ENCODE data around the gene IBTK. TPM values are rescaled to one million over a fixed set of nuclear protein-coding genes. Genes with fewer than 3 reads are reported as not detected.

IBTK gene
- total RNA-seq, 1 experiment from 2014 or later = 17.1 TPM

- Histone ChIP-seq H3K9ac (ENCODE audit: extremely low read depth, insufficient read length, low read length) (no peak overlapping the region), H3K4me1 (ENCODE audit: insufficient read depth, low read length) (no peaks in the 10 kb centered on the region), H4K5ac (ENCODE audit: insufficient read length, low read depth, low read length) (no peak overlapping the region), H3K4me2 (ENCODE audit: insufficient read depth, insufficient read length, low read length) (no peak overlapping the region), H3K79me2 (ENCODE audit: insufficient read depth, low read length) (no peaks in the 10 kb centered on the region), H3K79me1 (ENCODE audit: insufficient read depth, low read depth, low read length, poor library complexity, severe bottlenecking) (no peaks in the 10 kb centered on the region), H3K4ac (ENCODE audit: low read depth, low read length) (no peak overlapping the region), H3K14ac (ENCODE audit: insufficient read depth, low read length) (no peak overlapping the region), H3K23me2 (ENCODE audit: insufficient read length, low read depth, low read length, poor library complexity, severe bottlenecking) (no peaks in the 10 kb centered on the region), H2BK5ac (ENCODE audit: insufficient read length, low read length) (no peak overlapping the region), H2BK20ac (ENCODE audit: low read depth, low read length, poor library complexity, severe bottlenecking) (no peak overlapping the region), H3K27me3 (ENCODE audit: insufficient read depth, low read length) (no peaks in the 10 kb centered on the region), H2BK120ac (ENCODE audit: low read depth, low read length, poor library complexity, severe bottlenecking) (no peak overlapping the region), H3K56ac (ENCODE audit: insufficient read length, low read depth, low read length) (no peak overlapping the region), H2BK12ac (ENCODE audit: insufficient read length, low read depth, low read length) (no peak overlapping the region), H2AK5ac (ENCODE audit: insufficient read length, low read length) (no peak overlapping the region), H4K8ac (replicated peaks; ENCODE audit: insufficient read length, low read depth, low read length) (no peak overlapping the region), H3K23ac (ENCODE audit: insufficient read length, low read depth, low read length) (no peak overlapping the region), H2BK15ac (ENCODE audit: low read depth, low read length) (no peak overlapping the region), H4K91ac (ENCODE audit: insufficient read length, low read depth, low read length) (no peak overlapping the region), H2AFZ (ENCODE audit: low read length) (no peak overlapping the region), H3K9me3 (ENCODE audit: control insufficient read depth, low read depth, low read length) (no peaks in the 10 kb centered on the region), H3K18ac (ENCODE audit: insufficient read length, low read depth, low read length) (no peak overlapping the region), H4K20me1 (ENCODE audit: control insufficient read depth, insufficient read depth, insufficient read length) (no peaks in the 10 kb centered on the region), H3K27ac (ENCODE audit: insufficient read length, low read depth, low read length) (no peak overlapping the region), H3T11ph (ENCODE audit: low read length) (no peak overlapping the region)
- Mint-ChIP-seq H3K9me3 (no peaks in the 10 kb centered on the region), H3K36me3 (ENCODE audit: insufficient read depth in 1 of 3, low read depth in 3 of 3) (peaks cover 9 to 42% (median 37%) of the 10 kb centered on the region in 3 experiments; a peak in 5 of 7 replicates), H3K27me3 (ENCODE audit: low read depth) (no peaks in the 10 kb centered on the region), H3K27ac (peak overlapping the region in 1 of 3 experiments; percentile 8; a peak in 1 of 7 replicates), H3K4me1 (peaks cover 5 to 12% of the 10 kb centered on the region in 2 experiments), H3K4me3 (no peak overlapping the region)
- DNase-seq = no peak
- TF ChIP-seq CTCF (conservative IDR thresholded peaks at IDR 0.05) = no peak
Measured at GRCh38 chr6:82204020-82204419, 43.5 kb downstream of the IBTK start.

Data from H9 (cell line).